Activated effector memory CD4-positive, alpha-beta T cell treated with anti-CD3 and anti-CD28 coated beads, Interleukin-2, amount 50 U/mL, for 16 hours (primary cell): ENCODE measurements around the gene CLEC1B.
"Not testable (repeated sequence)": the region's sequence is repeated elsewhere in the genome, so short reads cannot be mapped to it uniquely, and the experiment has no call there.

Experiments used
- DNase-seq: peaks from one replicate; pipeline ENCODE4 v3.0.0-alpha.2; 2020

Gene CLEC1B

DNA sequence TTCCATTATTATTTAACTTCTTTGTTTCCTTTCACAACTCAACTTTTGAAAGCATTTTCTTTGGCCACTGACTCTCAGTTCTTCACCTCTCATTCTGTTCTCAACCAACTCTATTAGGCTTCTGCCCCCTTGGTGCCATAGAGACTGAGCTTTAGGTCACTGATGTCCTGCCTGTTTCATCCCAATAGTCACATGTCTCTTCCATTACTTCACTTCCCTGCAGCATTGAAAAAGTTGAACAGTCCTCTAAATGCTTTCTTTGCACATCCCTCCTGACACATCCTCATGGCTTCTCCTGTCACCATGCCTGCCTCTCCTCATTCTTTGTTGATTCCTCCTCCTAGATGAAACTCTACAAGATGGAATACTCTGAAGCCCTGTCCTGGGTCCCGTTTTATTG, 25.0 kb downstream of the CLEC1B start:
- DNase-seq: no peak

GRCh38 chr12:9971181-9971580, 27.7 kb downstream of the CLEC1B start, which contains the start of gene CLEC12A:
CLEC12A (plus strand) TSS chr12:9971409; CDS start chr12:9971597, 188 bp downstream.
- no peak for DNase-seq

DNA sequence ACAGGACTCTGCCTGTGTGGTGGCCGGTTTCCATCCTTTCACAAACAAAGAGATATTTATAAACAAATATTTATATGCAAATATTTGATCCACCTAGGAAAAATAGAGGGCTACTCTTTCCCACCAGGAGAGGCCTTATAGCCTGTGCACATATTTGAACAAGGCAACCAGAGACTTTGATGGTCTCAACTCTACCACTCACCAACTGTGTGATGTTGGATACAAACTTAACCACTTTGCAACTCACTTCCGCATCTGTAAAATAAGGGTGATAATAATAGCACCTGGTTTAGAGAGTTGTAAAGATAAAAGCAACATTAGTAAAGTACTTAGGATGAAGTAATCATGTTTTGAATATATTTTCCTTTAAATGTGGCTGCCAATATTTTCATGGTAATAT, 29.2 kb downstream of the CLEC1B start:
- DNase-seq: no peak

DNA sequence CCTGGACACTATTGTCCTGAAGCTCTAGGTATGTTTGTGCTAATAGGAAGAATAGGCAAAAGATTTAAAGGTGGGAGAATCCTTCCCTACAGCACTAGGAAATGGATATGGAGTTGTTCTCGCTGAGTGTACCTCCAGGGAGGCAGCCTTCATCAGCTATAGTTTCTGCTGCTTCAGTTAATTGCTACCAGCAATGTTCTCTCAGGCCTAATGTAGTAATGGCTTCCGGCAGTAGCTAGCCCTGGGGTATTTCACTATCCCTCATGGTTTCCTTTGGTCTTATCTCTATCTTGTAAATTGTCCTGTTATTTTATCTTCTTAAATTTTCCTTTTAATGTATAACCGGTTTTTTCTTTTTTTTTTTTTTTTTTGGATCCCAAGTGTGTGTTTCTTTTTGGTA, 37.0 kb downstream of the CLEC1B start:
- DNase-seq: no peak

DNA sequence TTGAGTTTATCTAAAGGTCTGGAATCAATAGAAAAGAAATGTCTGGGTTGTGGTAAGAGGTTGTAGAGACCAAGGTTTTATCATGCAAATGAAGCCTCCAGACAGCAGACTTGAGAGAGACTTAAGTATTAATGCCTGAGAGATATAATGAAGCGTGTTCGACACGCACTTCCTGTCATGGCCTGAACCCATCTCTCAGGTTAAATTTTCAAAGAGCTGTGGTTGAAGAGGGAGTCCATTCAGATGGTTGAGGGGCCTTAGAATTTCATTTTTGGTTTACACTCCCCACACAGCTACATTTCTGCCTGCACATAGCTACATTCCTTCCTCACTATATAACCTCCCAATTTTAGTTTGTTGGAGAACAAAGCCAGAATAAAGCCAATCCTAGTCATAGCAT, 37.8 kb downstream of the CLEC1B start:
- DNase-seq: no peak

DNA sequence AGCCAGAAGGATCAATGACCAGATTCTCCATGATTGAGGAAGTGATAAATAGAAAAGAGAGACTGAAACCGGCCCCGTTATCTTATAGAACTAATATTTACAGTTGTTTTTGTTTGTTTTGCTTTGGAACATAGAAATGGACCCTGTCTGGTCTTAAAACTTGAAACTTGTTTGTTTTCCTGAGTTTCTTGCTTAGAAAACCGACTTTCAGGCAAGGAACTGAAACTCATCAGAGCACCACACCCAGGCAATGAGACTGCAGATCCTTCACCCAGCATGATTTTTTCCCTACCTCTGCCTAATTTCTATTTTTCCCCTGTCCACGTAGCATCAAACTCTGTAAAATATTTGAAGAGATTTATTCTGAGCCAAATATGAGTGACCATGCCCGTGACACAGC, 38.3 kb downstream of the CLEC1B start:
- no peak for DNase-seq

DNA sequence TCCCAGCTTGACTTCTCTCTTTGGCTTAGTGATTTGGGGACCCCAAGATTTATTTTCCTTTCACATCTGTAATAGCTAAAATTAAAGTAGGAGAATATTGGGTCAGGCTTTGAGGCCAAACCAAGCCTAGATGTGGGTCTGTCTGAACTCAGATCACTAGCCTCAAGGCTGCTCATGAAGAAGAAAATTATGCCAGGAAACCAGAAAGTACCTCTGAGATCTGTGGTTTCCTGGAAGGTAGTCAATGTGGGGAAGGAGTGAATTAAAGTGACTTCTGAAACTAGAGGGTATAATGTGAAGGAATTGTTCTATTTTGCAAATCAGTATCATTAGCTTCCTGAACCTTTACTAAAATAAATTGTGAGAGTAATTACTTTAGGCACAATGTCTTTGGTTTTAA, 41.1 kb downstream of the CLEC1B start:
- DNase-seq: no peak

DNA sequence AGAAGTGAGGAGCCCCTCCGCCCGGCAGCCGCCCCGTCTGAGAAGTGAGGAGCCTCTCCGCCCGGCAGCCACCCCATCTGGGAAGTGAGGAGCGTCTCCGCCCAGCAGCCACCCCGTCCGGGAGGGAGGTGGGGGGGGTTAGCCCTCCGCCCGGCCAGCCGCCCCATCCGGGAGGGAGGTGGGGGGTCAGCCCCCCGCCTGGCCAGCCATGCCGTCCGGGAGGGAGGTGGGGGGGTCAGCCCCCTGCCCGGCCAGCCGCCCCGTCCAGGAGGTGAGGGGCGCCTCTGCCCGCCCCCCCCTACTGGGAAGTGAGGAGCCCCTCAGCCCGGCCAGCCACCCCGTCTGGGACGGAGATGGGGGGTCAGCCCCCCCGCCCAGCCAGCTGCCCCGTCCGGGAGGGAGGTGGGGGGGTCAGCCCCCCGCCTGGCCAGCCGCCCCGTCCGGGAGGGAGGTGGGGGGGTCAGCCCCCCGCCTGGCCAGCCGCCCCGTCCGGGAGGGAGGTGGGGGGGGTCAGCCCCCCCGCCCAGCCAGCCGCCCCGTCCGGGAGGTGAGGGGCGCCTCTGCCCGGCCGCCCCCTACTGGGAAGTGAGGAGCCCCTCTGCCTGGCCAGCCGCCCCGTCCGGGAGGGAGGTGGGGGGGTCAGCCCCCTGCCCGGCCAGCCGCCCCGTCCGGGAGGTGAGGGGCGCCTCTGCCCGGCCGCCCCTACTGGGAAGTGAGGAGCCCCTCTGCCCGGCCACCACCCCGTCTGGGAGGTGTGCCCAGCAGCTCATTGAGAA, 45.8 kb downstream of the CLEC1B start:
- not testable (repeated sequence) for DNase-seq

DNA sequence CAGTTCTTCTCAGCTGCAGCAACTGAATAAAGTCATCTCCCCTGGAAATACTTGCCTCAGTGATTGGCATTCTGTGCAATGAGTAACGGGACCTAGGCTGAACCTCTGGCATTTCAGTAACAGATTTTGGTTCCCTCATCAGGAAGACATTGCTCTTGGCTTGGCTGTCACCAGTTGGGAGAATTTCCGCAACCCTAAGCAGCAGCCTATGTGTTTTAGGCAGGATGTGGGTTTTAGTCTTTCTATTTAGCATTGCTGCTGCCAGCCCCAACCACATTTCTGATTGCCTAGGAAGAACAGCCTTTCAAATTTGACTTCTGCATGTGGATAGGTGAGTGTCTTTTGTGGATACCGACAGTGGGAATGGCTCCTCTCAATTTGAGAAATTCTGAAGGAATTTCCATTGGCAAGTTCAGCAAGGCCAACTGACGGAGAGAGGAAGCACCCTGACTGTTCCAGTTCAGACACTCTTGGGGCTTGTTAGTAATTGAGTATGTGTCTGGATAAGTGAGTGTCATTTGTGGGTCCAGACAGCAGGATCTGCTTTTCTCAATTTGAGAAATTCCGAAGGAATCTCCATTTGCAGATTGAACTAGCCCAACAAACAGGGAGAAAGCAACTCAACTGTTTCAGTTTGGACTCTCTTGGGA, 47.8 kb downstream of the CLEC1B start:
- DNase-seq: peak; percentile 68

GRCh38 chr12:9948606-9949296, 50.2 kb downstream of the CLEC1B start:
- no peak for DNase-seq

- DNase-seq: no peak
These were observed 51.2 kb downstream of the CLEC1B start for GRCh38 chr12:9947674-9948073.

DNA sequence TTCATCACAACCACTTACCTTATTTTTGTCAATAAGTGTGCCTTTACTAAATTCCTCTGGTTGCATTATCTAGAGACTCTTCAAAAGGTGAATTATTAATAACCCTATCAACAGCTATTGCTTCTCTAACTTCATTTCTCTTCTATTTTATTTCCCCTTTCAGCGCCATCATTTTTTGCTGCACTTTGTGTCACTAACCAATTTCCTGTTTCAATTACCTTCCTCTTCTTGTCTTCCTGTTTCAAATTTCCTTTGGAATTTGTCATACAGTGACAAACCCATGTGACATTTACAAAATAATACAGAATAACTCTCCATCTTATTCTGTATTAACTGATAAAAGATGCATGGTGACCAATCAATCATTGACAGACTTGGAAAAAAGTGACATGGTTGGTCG, 54.5 kb downstream of the CLEC1B start:
- DNase-seq: no peak

- DNase-seq: peak; percentile 65
These were observed 55.7 kb downstream of the CLEC1B start for GRCh38 chr12:9943240-9943639.
